ENCODE data around the gene NR2F2.
A peak's percentile ranks its signal among the peaks of the same experiment; 100 is the strongest.

The NR2F2 gene

DNA sequence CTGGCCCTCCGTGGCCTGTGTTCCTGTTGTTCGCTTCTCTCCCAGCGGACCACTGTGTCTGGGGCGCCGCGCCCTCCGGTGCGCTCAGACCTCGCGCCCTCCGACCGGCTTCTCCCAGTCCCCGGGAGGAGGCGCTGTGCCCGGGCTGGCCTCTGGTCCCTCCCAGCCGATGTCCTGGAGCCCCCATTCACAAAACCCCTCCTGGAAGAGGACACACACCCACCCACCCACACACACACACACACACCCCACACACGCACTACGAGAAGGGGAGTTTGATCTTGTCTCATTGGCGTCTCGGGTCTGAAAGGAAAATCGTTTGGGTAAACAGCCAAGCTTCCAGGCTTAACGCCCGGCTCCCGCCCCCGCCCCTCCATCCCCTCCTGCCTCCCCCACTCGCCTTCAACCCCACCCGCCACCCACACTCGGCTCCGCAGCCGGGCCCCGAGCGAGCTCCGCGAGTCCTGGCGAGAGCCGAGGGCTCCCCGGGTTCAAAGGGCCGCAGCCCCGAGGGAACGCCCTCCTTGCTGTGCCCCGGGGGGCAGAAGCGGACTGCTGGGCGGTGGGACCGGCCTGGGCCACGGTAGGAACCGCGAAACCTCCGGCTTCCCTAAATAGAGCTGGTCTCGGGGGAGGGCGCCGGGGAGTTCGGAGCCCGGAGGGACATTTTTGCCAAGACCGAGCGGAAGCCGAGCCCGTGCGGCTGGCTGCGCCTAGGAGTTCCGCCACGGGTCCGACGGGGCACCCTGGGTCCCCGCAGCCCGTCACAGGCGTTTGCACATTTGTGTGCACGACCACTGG lies 23.6 kb downstream of the NR2F2 start:
- no peak for DNase-seq (ENCODE audit: low read depth)

DNA sequence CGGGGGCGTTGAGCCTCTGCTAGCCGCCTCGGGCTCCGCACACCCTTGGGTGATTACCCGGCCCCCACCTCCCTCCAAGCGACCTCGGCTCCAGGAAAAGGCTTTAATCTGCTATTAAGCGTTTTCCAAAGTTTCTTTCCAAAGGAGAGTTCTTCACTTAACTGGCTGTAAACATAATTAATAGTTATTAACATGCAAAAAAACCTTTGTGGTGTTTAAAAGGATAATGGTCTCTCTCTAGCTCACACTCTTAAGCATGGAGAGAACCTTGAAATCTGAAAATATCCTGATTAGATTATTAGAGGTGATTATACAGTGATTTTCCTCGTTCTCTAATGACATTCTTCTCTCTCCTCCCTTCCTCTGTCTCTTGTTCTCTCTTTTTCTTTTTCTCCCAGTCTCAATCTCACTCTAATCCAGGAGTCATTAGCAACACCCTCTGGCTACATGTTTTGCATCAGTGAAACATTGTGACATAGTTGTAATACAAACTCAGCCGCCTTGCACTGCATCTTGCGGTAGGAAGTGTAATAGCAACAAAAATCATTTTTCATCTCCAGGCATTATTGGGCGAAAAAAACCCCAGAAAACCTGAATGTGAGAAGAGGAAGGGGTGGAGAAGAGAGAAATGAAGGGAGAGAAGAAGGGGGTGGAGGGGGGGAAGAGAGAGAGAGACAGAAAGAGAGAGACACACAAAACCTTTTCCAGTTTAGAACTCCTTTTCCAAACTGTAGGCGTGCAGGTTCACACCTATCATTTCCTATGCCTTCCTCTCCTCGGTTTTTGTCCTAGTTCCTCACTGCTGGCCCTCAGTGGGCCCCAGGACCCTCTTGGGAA lies 24.4 kb downstream of the NR2F2 start:
- DNase-seq (ENCODE audit: low read depth): no peak

DNA sequence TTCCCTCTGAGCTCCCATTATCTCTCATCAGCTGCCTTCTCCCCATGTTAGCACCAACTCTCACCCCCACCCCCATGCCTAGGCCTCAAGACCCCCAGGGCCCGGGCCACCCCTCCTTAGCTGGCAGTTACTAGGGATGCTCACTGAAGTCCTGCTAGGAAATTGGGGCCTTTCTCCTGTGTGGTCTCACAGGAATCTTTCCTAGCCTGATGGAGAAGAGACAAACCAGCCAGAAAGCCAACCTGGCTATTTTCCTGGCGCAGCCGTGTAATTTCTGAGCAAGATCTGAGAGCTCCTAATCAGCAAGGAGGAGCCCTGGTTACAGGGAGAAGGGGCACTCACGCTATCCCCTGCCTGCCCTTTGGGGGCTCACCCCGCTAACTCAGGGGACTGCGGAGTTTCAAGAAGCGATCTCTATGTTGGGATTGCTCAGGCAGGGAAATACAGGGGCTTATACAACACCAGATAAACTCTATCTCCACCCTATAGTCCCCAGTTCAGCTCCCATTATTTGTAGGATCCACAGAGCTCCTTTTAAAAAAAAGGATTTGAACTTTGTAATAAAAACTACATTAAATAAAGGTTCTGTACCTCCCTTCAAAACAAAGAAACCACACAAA lies 25.2 kb downstream of the NR2F2 start:
- no peak for DNase-seq (ENCODE audit: low read depth)

DNA sequence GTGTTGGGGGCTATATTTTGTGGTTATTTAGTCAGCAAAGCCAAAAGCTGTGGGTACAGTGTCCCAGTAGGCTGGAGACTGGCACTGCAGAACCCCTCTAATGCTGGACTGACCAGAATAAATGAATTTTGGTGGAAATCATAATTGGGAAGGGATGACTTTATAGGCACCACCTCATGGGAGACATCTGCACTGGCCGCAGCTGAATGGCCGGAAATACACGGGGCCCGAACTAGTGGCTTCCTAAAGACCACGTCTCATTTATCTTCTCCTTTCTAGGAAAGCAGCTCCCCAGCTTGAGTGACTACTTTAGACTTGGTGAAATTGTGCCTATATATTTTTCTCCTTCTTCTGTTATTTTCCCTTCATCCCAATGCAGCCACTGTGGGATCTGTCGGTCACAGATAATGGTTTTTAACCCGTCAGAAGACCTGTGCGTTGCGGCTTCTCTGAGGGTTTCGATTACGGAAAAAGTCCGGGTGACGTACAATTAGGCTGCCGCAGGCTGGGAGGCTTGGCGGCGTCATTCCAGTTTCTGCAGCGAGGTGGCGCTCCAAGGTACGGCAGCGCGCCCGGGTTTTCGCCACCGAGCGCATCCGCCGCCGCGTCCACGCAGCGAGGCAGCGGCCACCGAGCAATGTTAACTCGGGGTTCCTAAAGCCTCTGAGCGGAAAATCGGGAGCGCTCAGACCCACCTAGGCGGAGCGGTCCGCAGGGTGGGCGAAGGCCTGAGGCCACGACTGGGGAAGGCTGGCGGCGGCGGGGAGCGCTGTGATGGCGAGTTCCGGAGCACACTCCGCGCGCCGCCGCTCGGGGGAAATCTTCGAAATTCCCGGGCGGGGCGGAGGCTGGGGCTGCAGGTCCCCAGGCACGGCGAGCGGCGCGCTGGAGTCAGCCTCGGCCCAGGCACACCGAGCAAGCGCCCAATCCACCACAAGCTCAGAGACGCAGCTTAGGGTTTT lies 26.3 kb downstream of the NR2F2 start:
- DNase-seq (ENCODE audit: low read depth): peak; percentile 62

DNA sequence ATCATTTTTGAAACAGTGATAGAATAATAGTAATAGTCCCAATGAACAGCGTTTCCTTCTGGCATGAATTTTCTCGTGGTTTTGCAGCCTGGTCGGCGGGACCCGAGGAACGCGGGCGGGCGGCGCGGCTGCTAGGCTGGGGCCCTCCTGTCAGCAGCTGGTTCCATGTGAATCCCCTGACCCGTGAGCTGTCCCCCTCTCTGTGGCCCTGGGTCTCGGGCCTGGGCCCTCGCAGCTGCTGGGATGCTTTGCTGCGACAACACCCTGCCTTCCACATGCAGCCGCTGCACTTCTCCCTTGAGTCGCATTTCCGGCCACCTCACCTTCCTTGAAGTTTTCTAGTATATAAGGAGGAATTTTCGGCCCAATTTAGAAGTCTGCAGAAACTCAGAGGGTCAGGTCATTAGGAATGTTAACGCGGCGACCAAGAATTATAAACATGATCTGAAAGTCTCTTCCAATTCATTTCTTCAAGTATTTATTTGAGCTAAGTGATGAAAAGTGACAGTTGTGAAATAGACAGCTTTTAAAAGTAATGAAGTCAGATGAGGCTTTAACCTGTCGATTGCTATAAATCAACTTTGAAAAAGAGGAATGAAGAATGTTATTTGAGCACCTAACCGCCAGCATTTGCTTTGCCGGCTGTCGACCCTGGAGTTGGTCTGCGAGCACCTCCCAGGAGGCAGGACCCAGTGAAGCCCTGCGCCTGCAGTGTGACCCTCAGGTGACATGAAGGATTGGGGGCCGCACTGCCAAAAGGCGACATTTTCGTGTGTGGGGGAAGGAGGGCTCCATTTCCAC lies 27.7 kb downstream of the NR2F2 start:
- DNase-seq (ENCODE audit: low read depth): no peak

DNA sequence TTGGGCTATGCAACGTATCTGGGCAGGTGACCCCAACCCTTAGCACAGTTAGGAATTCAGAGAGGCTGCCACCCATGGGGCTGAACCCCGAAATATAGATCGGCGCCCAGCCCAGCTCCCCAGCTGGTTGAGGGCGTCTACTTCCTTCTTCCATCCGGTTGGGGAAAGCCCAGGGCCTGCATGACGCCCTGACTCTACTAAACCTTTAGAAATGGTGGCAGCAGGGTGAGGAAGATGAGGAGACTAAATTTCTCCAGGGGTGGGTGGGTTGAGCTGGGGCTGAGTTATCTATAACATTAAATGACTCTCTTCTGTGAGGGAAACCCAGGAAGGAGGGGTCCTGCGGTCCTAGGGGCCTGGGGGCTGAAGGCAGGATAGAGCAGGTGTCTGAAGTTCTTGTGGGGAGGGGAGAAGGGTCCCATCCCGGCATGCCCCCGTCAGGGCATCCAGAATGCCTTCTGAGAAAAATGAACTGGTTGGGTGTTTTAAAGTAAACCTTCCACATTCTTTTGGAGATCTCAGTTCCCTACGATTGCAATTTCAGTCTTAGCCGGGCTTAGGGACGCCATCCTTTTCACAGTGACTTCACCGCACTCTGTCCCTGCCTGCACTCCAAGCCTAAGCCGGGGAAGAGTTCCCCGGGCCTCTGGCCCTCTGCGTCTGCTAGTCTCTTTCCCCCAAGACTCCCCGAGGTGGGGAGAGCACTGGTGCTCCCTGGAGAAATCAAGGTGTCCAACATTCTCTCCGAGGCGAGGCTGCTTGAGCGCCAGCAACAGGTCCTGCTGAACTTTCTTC lies 28.5 kb downstream of the NR2F2 start:
- DNase-seq (ENCODE audit: low read depth): no peak

DNA sequence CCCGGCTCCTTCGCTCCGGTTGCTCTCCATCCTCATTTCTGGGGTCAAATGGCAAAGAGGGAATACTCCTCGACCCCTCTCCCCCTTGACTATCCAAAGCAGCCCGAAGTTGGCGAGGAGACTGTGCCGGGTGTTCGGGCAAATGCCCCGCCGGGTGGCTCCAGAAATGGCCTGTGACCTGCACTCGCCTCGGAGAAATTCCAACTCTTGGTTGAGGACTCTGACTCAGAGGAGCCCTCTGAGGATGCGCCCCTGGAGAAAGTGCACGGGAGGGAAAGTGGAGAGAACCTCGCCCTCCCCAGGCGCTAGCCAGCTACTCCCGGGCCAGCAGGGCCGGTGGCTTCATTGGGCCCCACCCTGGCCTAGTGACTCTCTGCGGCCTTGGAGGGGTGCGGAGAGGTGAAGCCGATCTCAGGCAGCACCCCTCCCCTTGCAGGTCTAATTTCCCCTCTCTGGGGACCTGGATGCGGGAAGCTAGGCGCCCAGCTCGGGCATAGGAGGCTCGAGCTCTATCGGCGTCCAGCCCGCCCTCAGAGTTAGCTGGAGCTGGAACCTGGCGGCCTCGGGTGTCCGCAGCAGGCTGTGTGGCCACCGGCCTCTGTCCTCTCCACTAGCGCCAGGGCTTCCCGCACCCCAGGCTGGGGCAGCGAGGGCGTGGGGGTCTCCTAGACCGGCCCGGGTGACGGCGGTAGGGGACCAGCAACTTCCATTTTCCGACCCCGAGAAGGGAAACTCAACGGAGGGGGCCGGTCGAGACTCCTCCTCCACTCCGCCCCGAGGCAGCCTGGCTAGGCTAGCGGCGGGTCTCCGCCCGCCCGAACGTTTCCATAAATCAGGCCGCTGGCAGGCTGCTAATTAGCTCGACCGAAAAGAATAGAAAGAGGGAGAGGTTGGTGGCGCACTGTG lies 29.4 kb downstream of the NR2F2 start:
- DNase-seq (ENCODE audit: low read depth): no peak

DNA sequence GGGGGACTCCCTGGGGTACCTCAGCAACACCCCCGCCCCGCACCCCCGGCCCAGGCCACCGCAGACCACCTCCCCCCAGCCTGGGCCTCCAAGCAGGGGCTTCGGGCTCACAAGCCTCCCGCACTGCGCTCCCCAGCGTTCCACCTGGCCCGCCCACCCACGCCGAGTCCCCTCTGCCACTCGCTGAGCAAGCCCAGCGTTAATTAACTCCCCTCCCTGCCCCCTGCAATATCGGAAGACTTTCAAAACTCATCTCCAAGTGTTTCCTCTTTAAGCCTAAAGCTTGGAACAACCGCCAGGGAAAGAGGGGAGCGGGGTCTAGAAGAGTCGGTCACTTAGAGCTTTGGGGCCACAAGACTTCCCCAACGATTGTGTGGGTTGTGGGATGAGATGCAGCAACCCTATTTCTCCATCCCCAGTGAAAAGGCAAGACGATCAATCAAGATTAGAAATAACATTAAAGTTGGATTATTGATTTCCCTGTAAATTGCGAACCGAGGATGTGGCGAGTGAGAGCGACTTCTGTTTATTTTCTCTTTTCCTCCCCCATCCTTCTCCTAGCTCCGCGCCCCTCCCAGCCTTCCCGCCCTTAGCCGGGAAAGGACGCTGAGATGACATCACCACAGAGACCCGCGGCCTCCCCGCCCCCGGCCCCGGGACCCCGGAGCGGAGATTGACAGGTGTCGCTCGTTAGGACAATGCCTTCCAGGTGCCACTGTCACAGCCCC lies 30.2 kb downstream of the NR2F2 start:
- no peak for DNase-seq (ENCODE audit: low read depth)

DNA sequence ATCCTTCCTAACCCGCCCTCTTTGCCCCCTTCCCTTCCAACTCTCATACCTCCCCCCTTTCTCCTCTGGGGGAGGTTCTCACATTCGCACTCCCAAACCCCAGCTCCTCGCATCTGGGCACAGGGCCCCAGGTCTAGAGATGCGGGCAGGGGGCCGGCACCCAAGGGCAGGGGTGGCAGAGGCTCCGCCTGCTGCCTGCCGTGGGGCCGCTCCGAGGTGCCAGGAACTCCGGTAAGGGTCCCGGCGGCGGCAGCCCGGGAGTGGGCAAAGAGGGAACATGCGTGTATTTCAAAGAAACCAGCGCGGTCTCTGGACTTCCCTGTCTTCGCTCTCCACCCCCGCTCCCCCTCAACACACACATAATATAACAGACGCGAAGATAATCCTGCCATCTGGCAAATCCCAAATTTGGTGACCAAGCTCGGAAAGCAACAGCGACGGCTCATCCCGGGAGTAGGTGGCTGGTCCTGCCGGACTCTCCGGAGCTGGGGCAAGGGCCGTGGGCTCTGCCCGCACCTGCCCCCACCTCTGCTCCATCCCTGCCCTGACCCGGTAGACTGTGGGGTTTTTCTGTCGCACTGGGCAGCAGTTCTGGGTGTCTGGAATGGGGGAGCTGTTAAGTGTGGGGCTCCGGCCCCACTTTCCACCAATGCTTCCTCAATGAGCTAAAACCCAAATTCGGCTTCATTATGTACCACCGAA lies 31.0 kb downstream of the NR2F2 start:
- no peak for DNase-seq (ENCODE audit: low read depth)

DNA sequence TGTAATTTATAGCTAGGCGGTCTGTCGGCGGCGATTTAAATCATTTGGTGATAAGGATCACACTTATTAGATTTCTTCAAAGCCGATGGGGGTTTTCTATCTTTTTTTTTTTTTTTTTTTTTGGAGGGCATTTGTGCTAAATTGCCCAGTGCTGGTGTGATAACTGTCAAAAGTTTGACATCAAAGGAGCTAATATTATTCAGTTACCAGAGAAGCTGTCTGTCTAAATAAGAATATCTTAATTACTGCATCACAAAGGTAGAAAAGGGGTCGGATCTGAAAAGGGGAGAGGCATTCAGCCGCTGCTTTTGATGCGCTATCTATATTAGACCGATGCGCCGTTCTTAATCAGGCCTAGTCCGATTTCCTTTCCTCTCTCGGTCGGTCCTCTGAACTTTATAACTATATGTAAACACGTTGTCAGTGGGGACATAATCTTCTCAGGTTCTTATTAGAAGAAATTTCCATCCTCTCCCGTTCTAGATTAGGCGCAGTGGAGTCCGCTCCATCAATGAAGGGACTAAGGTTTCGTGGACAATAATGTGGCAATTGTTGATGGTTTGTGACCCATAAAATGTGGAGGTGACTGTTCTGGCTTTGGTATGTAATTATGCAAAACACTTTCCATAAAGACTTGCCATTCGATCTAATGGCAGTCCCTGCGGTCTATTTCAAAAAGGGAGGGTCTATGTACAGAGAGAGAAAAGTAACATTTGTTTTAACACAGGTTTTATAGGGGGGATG lies 31.7 kb downstream of the NR2F2 start:
- DNase-seq (ENCODE audit: low read depth): no peak

DNA sequence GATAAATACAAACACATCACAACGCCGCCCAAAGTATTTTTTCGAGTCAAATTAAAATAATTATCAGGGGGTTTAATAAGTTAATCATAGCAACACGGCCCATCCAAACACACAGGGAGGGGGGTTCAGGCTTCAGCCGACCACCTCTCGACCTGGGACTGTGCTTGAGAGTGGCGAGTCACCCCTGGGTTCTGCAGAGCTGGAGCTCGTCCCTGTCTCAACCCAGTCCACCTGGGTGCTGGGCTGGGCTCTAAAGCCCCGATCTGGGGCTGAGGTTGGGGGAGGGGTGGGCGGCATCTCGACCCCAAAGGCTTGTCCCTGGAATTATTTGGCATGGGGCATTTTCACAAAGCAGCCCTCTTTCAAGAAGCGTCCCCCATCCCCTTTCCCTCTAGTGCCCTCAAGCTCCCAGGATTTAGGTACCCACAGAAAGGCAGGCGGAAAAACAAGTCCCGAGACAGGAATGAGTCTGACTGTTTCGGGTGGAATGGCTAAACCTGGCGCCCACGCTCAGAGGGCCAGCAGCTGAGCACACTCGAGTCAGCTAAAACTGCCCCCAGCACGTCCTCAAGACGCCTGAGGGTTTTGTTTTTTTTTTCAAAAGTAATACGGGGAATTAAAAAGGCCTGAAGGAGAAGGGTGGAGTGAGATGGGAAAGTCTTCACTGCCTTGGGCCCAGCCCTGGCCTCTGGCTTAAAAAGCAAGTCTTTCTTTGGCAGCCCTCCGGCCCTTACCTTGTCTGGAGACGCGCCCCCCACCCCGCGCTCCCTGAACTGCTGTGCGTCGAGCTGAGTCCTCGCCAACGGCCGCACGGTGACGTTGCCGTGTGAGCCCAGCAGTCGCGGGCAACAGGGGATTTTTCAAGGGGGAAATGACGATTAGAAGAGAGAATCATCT lies 32.5 kb downstream of the NR2F2 start:
- no peak for DNase-seq (ENCODE audit: low read depth)

DNA sequence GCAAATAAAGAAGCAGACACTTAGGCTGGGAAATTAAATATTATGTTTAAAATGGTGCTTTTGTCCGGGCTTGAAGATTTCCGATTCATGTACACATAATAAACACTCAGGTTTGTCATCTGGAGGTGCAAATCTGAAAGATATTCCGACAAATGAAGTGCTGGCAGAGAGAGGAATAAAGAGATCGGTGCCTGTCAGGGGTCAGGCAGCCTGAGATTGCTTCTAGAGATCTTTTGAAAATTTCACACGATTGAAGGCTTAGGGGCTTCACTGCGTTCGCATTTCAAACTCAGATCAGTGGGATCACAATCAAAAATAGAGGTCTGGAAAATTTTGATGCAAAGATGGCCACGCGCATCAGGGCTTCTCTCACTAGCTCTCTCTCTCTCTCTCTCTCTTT lies 33.2 kb downstream of the NR2F2 start:
- no peak for DNase-seq (ENCODE audit: low read depth)

DNA sequence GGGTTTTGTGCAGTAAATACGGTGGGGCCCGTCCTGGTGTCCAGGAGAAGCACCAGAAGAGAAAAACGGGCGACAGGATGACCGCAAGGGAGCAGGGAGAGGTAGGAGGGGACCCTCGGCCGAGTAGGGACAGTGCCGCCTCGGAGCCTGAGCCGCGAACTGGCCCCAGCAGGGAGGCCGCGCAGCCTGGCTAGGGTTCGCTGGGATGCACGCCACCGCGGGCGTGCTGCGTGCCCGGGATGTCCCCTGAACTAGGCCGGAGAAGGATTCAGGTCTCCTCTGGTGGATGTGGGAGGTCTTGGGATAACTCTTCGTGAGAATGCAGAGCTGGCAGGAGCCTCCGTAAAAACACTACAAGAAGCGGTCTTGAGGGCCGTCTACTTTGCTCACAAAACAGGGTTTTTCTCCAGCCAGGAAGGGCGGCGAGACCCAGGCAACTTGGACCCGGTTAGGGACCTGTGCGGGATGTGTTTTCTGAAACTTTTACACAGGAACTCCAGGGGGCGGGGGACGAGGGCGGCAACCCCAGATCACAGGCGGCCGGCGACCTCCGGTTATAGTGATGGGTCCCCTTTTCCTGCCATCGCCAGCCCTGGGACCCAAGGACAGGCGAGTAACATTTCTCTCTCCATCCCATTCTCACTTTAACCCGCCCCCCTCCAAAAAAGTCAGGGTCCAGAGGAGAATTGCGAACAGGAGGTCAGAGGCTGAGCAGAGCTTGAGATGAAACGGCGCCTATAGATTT lies 35.5 kb downstream of the NR2F2 start:
- no peak for DNase-seq (ENCODE audit: low read depth)

DNA sequence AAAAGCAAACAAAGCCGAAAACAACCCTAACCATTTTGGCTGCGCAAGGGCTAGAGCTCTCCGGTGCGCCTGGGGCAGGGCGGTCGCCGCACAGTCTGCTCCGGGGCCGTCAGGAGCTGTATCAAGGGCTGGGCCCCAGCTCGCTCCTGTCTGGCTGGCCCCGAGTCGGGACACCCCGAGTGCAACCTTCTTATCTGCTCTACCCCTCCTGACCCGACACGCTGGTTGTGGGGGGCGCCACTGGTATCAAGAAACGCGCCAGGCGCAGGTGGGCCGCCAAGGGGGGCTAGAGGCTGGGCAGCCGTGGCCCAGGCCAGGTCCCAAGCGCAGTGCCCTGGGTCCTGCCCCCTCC lies 36.0 kb downstream of the NR2F2 start:
- DNase-seq (ENCODE audit: low read depth): no peak

All from activated T-cell treated with anti-CD3 and anti-CD28 coated beads for 24 hours (primary cell).